HepG2 (cell line): ENCODE results near the gene THSD4. TPM values are rescaled to one million over a fixed set of nuclear protein-coding genes. Genes with fewer than 3 reads are reported as not detected.

Experiments
- DMAP1 ChIP-seq: IDR thresholded peaks from 2 replicates; pipeline ENCODE4 v1.6.1; 2016
- HMGXB4 ChIP-seq, 2 experiments: sonication (generic) in 1 of 2; formaldehyde crosslinking in 1 of 2; IDR thresholded peaks; 2 replicates each; pipeline versions ENCODE4 v1.4.0 to v1.6.1; 2018 to 2020; ENCODE audit warnings: missing genetic modification reagents in 2 of 2, borderline replicate concordance in 1 of 2, low read depth in 1 of 2, mild to moderate bottlenecking in 1 of 2, missing biosample characterization in 1 of 2
- IRX3 ChIP-seq: sonication (generic); formaldehyde crosslinking; IDR thresholded peaks from 2 replicates; pipeline ENCODE4 v1.8.1; 2023; ENCODE audit warnings: mild to moderate bottlenecking, low read depth, missing genetic modification reagents, borderline replicate concordance
- MATR3 ChIP-seq: sonication (generic); formaldehyde crosslinking; IDR thresholded peaks from 2 replicates; pipeline ENCODE4 v1.4.0; 2020; ENCODE audit warnings: missing genetic modification reagents
- RFXANK ChIP-seq: IDR thresholded peaks from 2 replicates; pipeline ENCODE4 v1.6.1; 2016
- SKIL ChIP-seq: sonication (generic); formaldehyde crosslinking; IDR thresholded peaks from 2 replicates; pipeline ENCODE4 v1.8.0; 2022; ENCODE audit warnings: missing genetic modification reagents, mild to moderate bottlenecking, moderate library complexity, borderline replicate concordance
- UBTF ChIP-seq: sonication (generic); formaldehyde crosslinking; IDR thresholded peaks from 2 replicates; pipeline ENCODE4 v1.4.0; 2020; ENCODE audit warnings: mild to moderate bottlenecking, missing genetic modification reagents
- ZNF282 ChIP-seq: fragments of 450-650 bp; IDR thresholded peaks from 2 replicates; pipeline ENCODE4 v1.6.1; 2018; ENCODE audit not compliant: partially characterized antibody
- ZNF510 ChIP-seq: sonication (generic); formaldehyde crosslinking; IDR thresholded peaks from 2 replicates; pipeline ENCODE4 v1.4.0; 2020; ENCODE audit warnings: low read depth, mild to moderate bottlenecking, missing genetic modification reagents
- ZNF557 ChIP-seq: sonication (generic); formaldehyde crosslinking; IDR thresholded peaks from 2 replicates; pipeline ENCODE4 v1.4.0; 2020; ENCODE audit warnings: missing genetic modification reagents
- ZNF776 ChIP-seq: sonication (generic); formaldehyde crosslinking; IDR thresholded peaks from 2 replicates; pipeline ENCODE4 v1.4.0; 2020; ENCODE audit warnings: mild to moderate bottlenecking, missing genetic modification reagents
- polyA plus RNA-seq, 8 experiments: library from polyadenylated mRNA; depleted of rRNA in 3 of 8; stranded (reverse) in 7 of 8; unstranded in 1 of 8; fragments of >200 nt; fragmentation: Illumina TruSeq in 4 of 8; extraction: Trizol in 4 of 8; gene quantifications; 2 replicates each; pipeline versions ENCODE4 v1.2.1 to v1.2.3, GENCODE V29; 2011 to 2016; ENCODE audit warnings: low read depth in 4 of 8, missing spikeins in 1 of 8, mixed read lengths in 1 of 8; ENCODE audit not compliant: insufficient read depth in 1 of 8
- total RNA-seq, 5 experiments: library from RNA; depleted of rRNA; stranded (reverse); fragments of >200 nt; fragmentation: Illumina TruSeq; extraction: Trizol; gene quantifications; 2 replicates each; pipeline ENCODE4 v1.2.3, GENCODE V29; 2016; ENCODE audit warnings: low read depth in 1 of 5
- TF ChIP-seq, protein P1 (sequence below): sonication (generic); formaldehyde crosslinking; conservative IDR thresholded peaks from 2 replicates; pipeline ENCODE4 v1.4.0; 2020; ENCODE audit warnings: missing genetic modification reagents
- TF ChIP-seq, protein P2 (sequence below): sonication (generic); formaldehyde crosslinking; IDR thresholded peaks from 2 replicates; pipeline ENCODE4 v1.4.0; 2020; ENCODE audit warnings: mild to moderate bottlenecking, missing genetic modification reagents

The THSD4 gene
- total and polyA plus RNA-seq, 2 of the 13 experiments (the other 11 are each of a cell fraction or from before 2014, with no cell fraction given), result 0.07 to 0.21 TPM

GRCh38 chr15:71747128-71748083 lies 632.1 kb downstream of the THSD4 start (continued):
- TF ChIP-seq, protein P1, sequence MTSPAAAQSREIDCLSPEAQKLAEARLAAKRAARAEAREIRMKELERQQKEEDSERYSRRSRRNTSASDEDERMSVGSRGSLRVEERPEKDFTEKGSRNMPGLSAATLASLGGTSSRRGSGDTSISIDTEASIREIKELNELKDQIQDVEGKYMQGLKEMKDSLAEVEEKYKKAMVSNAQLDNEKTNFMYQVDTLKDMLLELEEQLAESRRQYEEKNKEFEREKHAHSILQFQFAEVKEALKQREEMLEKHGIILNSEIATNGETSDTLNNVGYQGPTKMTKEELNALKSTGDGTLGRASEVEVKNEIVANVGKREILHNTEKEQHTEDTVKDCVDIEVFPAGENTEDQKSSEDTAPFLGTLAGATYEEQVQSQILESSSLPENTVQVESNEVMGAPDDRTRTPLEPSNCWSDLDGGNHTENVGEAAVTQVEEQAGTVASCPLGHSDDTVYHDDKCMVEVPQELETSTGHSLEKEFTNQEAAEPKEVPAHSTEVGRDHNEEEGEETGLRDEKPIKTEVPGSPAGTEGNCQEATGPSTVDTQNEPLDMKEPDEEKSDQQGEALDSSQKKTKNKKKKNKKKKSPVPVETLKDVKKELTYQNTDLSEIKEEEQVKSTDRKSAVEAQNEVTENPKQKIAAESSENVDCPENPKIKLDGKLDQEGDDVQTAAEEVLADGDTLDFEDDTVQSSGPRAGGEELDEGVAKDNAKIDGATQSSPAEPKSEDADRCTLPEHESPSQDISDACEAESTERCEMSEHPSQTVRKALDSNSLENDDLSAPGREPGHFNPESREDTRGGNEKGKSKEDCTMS (CRISPR knock-in tag), result no peak
- TF ChIP-seq HMGXB4 (CRISPR knock-in tag; IDR thresholded peaks at IDR 0.05; ENCODE audit: borderline replicate concordance in 1 of 2, low read depth in 1 of 2) (no peak; a peak in 1 of 4 replicates), DMAP1 (CRISPR knock-in tag) (no peak), ZNF510 (CRISPR knock-in tag) (no peak), IRX3 (CRISPR knock-in tag) (no peak), UBTF (CRISPR knock-in tag) (no peak), MATR3 (no peak), ZNF776 (no peak), ZNF557 (CRISPR knock-in tag) (no peak), ZNF282 (no peak), SKIL (CRISPR knock-in tag) (no peak), RFXANK (CRISPR knock-in tag) (0 out of 2 replicates have a peak, but pooled peaks have one; percentile 42)
- TF ChIP-seq, protein P2, sequence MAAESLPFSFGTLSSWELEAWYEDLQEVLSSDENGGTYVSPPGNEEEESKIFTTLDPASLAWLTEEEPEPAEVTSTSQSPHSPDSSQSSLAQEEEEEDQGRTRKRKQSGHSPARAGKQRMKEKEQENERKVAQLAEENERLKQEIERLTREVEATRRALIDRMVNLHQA (CRISPR knock-in tag), result no peak
